ENCODE measurements around the gene CHEK2.

DNA sequence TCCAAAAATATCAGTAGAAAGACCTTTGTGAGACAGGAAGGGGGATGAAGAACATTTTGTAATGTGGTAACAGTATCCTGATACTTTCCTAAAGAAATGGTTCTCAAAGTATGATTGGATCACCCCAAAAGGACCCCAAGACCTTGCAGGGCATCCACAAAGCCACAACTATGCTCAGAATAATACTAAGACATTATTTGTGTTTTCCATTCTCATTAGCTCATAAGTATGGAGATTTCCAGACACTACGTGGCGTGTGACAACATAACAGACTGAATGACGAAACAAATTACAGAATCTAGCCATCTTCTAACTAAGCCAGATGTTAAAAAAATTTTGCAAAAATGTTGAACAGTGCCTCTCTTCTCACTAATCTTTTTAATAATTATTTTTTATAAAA is 24.9 kb downstream of the CHEK2 start:
- TF ChIP-seq, protein P1, sequence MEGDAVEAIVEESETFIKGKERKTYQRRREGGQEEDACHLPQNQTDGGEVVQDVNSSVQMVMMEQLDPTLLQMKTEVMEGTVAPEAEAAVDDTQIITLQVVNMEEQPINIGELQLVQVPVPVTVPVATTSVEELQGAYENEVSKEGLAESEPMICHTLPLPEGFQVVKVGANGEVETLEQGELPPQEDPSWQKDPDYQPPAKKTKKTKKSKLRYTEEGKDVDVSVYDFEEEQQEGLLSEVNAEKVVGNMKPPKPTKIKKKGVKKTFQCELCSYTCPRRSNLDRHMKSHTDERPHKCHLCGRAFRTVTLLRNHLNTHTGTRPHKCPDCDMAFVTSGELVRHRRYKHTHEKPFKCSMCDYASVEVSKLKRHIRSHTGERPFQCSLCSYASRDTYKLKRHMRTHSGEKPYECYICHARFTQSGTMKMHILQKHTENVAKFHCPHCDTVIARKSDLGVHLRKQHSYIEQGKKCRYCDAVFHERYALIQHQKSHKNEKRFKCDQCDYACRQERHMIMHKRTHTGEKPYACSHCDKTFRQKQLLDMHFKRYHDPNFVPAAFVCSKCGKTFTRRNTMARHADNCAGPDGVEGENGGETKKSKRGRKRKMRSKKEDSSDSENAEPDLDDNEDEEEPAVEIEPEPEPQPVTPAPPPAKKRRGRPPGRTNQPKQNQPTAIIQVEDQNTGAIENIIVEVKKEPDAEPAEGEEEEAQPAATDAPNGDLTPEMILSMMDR (IDR thresholded peaks at IDR 0.05): no peak
- no peak for TF ChIP-seq POLR2A (IDR thresholded peaks at IDR 0.05)

Measured in body of pancreas (tissue), 4 donors.